Measurements from ENCODE around the gene FHIP1B.

Gene FHIP1B

DNA sequence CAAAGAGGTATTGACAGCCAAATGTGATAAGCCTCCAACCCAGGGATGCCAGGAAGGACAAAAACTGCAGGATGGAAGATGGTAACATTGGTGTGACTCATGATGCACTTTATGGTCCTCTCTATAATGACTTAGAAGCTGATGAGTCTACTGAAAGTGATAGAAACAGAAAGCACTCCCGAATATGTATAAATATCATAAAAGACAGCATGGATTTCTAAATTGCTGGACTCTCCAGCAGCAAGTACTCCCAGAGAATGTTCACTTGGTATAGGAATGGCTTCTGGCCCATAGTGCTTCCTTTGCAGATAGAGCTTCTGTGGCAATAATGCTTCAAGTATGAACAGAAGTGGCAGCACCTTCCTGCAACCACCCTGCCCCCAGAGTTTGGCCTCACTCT is 64.2 kb downstream of the FHIP1B start, which contains the start of gene OR52B2:
Gene OR52B2, minus strand, starts transcription at position 101 of the 400 bp plus-strand sequence. Its CDS starts 0 bp downstream, at position 101.
- Histone ChIP-seq H3K4me3 (ENCODE audit: low read length) (no peak within 1 kb of the TSS), H3K36me3 (ENCODE audit: control insufficient read depth, low read length) (no peaks in the 10 kb centered on the region), H3K27me3 (ENCODE audit: control insufficient read depth, low read length) (no peaks in the 10 kb centered on the region), H3K79me2 (ENCODE audit: control insufficient read depth, low read length) (no peaks in the 10 kb centered on the region), H4K20me1 (ENCODE audit: control insufficient read depth, insufficient read depth, low read depth, low read length) (no peaks in the 10 kb centered on the region), H3K9me2 (replicated peaks; ENCODE audit: control insufficient read depth, low read length) (no peaks in the 10 kb centered on the region), H3F3A (ENCODE audit: control insufficient read depth, insufficient read depth) (no peaks in the 10 kb centered on the region), H3K4me1 (ENCODE audit: control insufficient read depth, low read length) (no peaks in the 10 kb centered on the region), H3K9me3 (ENCODE audit: control insufficient read depth, insufficient read depth, low read length) (no peaks in the 10 kb centered on the region), H3K27ac (ENCODE audit: low read depth, low read length) (no peak within 1 kb of the TSS), H3K4me2 (ENCODE audit: low read length) (no peak within 1 kb of the TSS)
- TF ChIP-seq, protein P1, sequence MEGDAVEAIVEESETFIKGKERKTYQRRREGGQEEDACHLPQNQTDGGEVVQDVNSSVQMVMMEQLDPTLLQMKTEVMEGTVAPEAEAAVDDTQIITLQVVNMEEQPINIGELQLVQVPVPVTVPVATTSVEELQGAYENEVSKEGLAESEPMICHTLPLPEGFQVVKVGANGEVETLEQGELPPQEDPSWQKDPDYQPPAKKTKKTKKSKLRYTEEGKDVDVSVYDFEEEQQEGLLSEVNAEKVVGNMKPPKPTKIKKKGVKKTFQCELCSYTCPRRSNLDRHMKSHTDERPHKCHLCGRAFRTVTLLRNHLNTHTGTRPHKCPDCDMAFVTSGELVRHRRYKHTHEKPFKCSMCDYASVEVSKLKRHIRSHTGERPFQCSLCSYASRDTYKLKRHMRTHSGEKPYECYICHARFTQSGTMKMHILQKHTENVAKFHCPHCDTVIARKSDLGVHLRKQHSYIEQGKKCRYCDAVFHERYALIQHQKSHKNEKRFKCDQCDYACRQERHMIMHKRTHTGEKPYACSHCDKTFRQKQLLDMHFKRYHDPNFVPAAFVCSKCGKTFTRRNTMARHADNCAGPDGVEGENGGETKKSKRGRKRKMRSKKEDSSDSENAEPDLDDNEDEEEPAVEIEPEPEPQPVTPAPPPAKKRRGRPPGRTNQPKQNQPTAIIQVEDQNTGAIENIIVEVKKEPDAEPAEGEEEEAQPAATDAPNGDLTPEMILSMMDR (IDR thresholded peaks at IDR 0.05; ENCODE audit: low read depth, low read length, poor library complexity, severe bottlenecking): no peak
- no peak for TF ChIP-seq EZH2phosphoT487 (IDR thresholded peaks at IDR 0.05; ENCODE audit: borderline replicate concordance, low read length)
